Body of pancreas (tissue), 4 donors: ENCODE results near the gene PNPT1.

ENCODE experiments used
- POLR2A ChIP-seq, 3 donors: fragments of 450-650 bp; IDR thresholded peaks; one replicate each; pipeline ENCODE4 v1.6.1; 2016; ENCODE audit warnings: antibody characterized with exemption in 3 of 3, mild to moderate bottlenecking in 2 of 3
- TF ChIP-seq, protein P1 (sequence below), 7 experiments: fragments of 450-650 bp in 4 of 7; fragments of 200-600 bp in 3 of 7; sonication (generic) in 3 of 7; IDR thresholded peaks; one replicate each; pipeline ENCODE4 v1.5.1; 2016 to 2019; ENCODE audit warnings: antibody characterized with exemption in 7 of 7

DNA sequence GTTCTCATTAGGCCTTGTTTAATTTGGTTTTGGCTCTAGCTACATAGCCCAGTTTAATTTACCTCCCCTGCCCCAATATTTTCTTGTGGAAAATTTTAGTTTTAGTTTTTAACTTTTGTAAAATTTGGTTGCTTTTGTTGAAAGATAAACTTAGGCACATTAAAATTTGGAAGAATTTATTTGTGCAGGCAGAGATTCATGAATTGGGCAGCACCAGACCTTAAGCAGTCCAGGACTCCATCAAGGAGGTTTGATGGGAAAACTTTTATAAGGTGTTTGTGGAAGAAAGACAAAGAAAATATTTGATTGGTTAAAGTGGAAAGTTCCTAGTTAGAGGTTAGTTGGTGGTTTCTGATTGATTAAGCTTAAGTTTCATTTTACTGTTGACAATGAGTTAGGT lies 16.4 kb upstream of the PNPT1 start:
- TF ChIP-seq, protein P1, sequence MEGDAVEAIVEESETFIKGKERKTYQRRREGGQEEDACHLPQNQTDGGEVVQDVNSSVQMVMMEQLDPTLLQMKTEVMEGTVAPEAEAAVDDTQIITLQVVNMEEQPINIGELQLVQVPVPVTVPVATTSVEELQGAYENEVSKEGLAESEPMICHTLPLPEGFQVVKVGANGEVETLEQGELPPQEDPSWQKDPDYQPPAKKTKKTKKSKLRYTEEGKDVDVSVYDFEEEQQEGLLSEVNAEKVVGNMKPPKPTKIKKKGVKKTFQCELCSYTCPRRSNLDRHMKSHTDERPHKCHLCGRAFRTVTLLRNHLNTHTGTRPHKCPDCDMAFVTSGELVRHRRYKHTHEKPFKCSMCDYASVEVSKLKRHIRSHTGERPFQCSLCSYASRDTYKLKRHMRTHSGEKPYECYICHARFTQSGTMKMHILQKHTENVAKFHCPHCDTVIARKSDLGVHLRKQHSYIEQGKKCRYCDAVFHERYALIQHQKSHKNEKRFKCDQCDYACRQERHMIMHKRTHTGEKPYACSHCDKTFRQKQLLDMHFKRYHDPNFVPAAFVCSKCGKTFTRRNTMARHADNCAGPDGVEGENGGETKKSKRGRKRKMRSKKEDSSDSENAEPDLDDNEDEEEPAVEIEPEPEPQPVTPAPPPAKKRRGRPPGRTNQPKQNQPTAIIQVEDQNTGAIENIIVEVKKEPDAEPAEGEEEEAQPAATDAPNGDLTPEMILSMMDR (IDR thresholded peaks at IDR 0.05): no peak
- no peak for TF ChIP-seq POLR2A (IDR thresholded peaks at IDR 0.05)
